Neural cell (in vitro differentiated cells): ENCODE measurements around the gene PCLO. TPM values are rescaled to one million over a fixed set of nuclear protein-coding genes. Genes with fewer than 3 reads are reported as not detected.

Experiments
- H2AFZ ChIP-seq: fragments of 200-600, 300-800 bp; sonication (generic), shearing (Covaris generic); 2 replicates; pipeline ENCODE4 v1.6.0; 2014; ENCODE audit warnings: low read depth, mild to moderate bottlenecking, antibody characterized with exemption, low read length, moderate library complexity
- H3F3A ChIP-seq: fragments of 200-600 bp; shearing (Covaris generic); 2 replicates; pipeline ENCODE4 v1.6.1; 2016; ENCODE audit warnings: mild to moderate bottlenecking, moderate library complexity, mixed read lengths, antibody characterized with exemption, low read length; ENCODE audit not compliant: insufficient read depth, poor library complexity, severe bottlenecking
- H3K27ac ChIP-seq: fragments of 200-600, 300-800 bp; sonication (generic), shearing (Covaris generic); 2 replicates; pipeline ENCODE4 v1.5.1; 2014; ENCODE audit warnings: mild to moderate bottlenecking, low read length, moderate library complexity
- H3K27me3 ChIP-seq: fragments of 300-800, 200-600 bp; sonication (generic), shearing (Covaris generic); 2 replicates; pipeline ENCODE4 v1.6.0; 2014; ENCODE audit warnings: mild to moderate bottlenecking, low read depth, low read length, moderate library complexity; ENCODE audit not compliant: insufficient read depth
- H3K36me3 ChIP-seq: fragments of 300-800, 200-600 bp; sonication (generic), shearing (Covaris generic); 2 replicates; pipeline ENCODE4 v1.5.1; 2014; ENCODE audit warnings: mild to moderate bottlenecking, antibody characterized with exemption, low read length, moderate library complexity; ENCODE audit not compliant: insufficient read depth
- H3K4me2 ChIP-seq: fragments of 300-800, 200-600 bp; sonication (generic), shearing (Covaris generic); 2 replicates; pipeline ENCODE4 v1.6.0; 2014; ENCODE audit warnings: mild to moderate bottlenecking, low read length
- H3K4me3 ChIP-seq: fragments of 300-800, 200-600 bp; sonication (generic), shearing (Covaris generic); 2 replicates; pipeline ENCODE4 v1.5.1; 2014; ENCODE audit warnings: mild to moderate bottlenecking, low read length, moderate library complexity
- H3K79me2 ChIP-seq: fragments of 200-600 bp; shearing (Covaris generic); replicated peaks from 2 replicates; pipeline ENCODE4 v1.6.0; 2014; ENCODE audit warnings: mild to moderate bottlenecking, low read length, moderate library complexity; ENCODE audit not compliant: insufficient read depth
- H3K9ac ChIP-seq: fragments of 300-800, 200-600 bp; sonication (generic), shearing (Covaris generic); 2 replicates; pipeline ENCODE4 v1.6.1; 2016; ENCODE audit warnings: mild to moderate bottlenecking, low read length, mixed read lengths
- H3K9me2 ChIP-seq: fragments of 200-600 bp; shearing (Covaris generic); 2 replicates; pipeline ENCODE4 v1.6.1; 2016; ENCODE audit warnings: mild to moderate bottlenecking, low read length, mixed read lengths; ENCODE audit not compliant: insufficient read depth
- H3K9me3 ChIP-seq: fragments of 200-600, 300-800 bp; sonication (generic), shearing (Covaris generic); 2 replicates; pipeline ENCODE4 v1.6.1; 2016; ENCODE audit warnings: mild to moderate bottlenecking, mixed run types, low read length, moderate library complexity, mixed read lengths
- H4K20me1 ChIP-seq: fragments of 200-600 bp; shearing (Covaris generic); 2 replicates; pipeline ENCODE4 v1.6.1; 2016; ENCODE audit warnings: mild to moderate bottlenecking, mixed run types; ENCODE audit not compliant: insufficient read depth
- EP300 ChIP-seq: fragments of 450-650 bp; conservative IDR thresholded peaks from 2 replicates; pipeline ENCODE4 v1.6.1; 2014; ENCODE audit warnings: antibody characterized with exemption, mild to moderate bottlenecking, moderate library complexity; ENCODE audit not compliant: poor library complexity, severe bottlenecking
- EZH2 ChIP-seq: fragments of 200-600, 300-800 bp; shearing (Covaris generic), sonication (generic); IDR thresholded peaks from 2 replicates; pipeline ENCODE4 v1.6.1; 2014; ENCODE audit warnings: antibody characterized with exemption, low read length, borderline replicate concordance, mild to moderate bottlenecking; ENCODE audit not compliant: insufficient read depth, poor library complexity, severe bottlenecking
- MXI1 ChIP-seq: fragments of 450-650 bp; conservative IDR thresholded peaks from 2 replicates; pipeline ENCODE4 v1.6.1; 2014; ENCODE audit warnings: antibody characterized with exemption, mild to moderate bottlenecking; ENCODE audit not compliant: poor library complexity, severe bottlenecking
- POLR2AphosphoS5 ChIP-seq: IDR thresholded peaks from 2 replicates; pipeline ENCODE4 v1.6.1; 2012
- RAD21 ChIP-seq: fragments of 450-650 bp; conservative IDR thresholded peaks from 2 replicates; pipeline ENCODE4 v1.6.1; 2014; ENCODE audit warnings: antibody characterized with exemption, mild to moderate bottlenecking, moderate library complexity
- SMC3 ChIP-seq: fragments of 450-650 bp; conservative IDR thresholded peaks from 2 replicates; pipeline ENCODE4 v1.6.1; 2014; ENCODE audit warnings: antibody characterized with exemption, mild to moderate bottlenecking, moderate library complexity; ENCODE audit not compliant: poor library complexity
- TAF1 ChIP-seq: IDR thresholded peaks from 2 replicates; pipeline ENCODE4 v1.6.1; 2012; ENCODE audit warnings: low read depth
- polyA plus RNA-seq: library from polyadenylated mRNA; depleted of rRNA; stranded (reverse); fragments of >200 nt; gene quantifications from 2 replicates; pipeline ENCODE4 v1.2.3, GENCODE V29; 2014
- TF ChIP-seq, protein P1 (sequence below): fragments of 450-650 bp; IDR thresholded peaks from 2 replicates; pipeline ENCODE4 v1.5.1; 2014; ENCODE audit warnings: antibody characterized with exemption, mild to moderate bottlenecking, moderate library complexity; ENCODE audit not compliant: poor library complexity, severe bottlenecking
- TF ChIP-seq, protein P2 (sequence below): IDR thresholded peaks from 2 replicates; pipeline ENCODE4 v1.6.1; 2012; ENCODE audit warnings: borderline replicate concordance

PCLO gene
- polyA plus RNA-seq, 1 donor from 2014 or later, result 25.5 TPM

DNA sequence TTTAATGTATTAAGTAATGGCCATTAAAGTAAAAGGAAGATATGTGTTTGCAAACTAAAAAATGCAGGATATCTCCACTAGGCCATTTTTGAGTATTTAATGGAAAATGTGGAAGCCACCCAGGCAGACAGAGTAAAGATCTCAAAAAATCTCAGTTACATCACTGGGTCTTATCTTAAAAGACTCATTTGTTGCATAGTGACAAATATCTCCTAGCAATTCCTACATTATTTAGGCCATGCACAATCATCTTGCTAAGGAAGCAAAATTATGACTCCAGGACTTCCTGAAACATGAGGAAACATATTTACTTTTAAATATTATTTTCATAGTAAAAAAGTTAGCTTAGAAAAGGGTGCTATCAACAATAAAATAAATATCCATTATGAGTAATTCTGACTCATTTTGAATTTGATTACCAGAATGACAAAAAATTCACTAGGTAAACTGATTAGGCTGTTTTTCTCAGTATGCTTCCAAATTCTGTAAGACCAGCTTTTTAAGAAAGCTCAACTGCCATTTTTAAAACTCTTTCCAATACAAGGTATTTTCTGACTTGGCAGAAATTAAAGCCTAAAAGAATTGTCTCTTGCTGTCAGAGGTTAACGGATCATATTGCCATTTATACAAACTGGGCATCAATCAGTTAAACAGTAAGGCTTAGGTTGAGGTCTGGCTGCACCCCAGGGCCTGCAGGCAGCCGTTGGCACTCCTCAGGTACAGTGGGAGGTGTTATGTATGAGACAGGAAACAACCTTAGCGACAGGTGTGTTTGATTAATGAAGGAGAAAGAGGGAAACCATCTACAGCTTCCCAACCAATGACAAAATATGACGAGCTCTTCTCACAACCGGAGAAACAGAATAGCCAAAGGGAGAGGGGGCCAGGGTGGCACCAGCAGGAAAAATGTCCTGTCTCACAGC, 31.8 kb downstream of the PCLO start:
- TF ChIP-seq, protein P1, sequence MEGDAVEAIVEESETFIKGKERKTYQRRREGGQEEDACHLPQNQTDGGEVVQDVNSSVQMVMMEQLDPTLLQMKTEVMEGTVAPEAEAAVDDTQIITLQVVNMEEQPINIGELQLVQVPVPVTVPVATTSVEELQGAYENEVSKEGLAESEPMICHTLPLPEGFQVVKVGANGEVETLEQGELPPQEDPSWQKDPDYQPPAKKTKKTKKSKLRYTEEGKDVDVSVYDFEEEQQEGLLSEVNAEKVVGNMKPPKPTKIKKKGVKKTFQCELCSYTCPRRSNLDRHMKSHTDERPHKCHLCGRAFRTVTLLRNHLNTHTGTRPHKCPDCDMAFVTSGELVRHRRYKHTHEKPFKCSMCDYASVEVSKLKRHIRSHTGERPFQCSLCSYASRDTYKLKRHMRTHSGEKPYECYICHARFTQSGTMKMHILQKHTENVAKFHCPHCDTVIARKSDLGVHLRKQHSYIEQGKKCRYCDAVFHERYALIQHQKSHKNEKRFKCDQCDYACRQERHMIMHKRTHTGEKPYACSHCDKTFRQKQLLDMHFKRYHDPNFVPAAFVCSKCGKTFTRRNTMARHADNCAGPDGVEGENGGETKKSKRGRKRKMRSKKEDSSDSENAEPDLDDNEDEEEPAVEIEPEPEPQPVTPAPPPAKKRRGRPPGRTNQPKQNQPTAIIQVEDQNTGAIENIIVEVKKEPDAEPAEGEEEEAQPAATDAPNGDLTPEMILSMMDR, result no peak
- TF ChIP-seq MXI1, result no peak
- TF ChIP-seq SMC3, result no peak
- TF ChIP-seq, protein P2, sequence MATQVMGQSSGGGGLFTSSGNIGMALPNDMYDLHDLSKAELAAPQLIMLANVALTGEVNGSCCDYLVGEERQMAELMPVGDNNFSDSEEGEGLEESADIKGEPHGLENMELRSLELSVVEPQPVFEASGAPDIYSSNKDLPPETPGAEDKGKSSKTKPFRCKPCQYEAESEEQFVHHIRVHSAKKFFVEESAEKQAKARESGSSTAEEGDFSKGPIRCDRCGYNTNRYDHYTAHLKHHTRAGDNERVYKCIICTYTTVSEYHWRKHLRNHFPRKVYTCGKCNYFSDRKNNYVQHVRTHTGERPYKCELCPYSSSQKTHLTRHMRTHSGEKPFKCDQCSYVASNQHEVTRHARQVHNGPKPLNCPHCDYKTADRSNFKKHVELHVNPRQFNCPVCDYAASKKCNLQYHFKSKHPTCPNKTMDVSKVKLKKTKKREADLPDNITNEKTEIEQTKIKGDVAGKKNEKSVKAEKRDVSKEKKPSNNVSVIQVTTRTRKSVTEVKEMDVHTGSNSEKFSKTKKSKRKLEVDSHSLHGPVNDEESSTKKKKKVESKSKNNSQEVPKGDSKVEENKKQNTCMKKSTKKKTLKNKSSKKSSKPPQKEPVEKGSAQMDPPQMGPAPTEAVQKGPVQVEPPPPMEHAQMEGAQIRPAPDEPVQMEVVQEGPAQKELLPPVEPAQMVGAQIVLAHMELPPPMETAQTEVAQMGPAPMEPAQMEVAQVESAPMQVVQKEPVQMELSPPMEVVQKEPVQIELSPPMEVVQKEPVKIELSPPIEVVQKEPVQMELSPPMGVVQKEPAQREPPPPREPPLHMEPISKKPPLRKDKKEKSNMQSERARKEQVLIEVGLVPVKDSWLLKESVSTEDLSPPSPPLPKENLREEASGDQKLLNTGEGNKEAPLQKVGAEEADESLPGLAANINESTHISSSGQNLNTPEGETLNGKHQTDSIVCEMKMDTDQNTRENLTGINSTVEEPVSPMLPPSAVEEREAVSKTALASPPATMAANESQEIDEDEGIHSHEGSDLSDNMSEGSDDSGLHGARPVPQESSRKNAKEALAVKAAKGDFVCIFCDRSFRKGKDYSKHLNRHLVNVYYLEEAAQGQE, result no peak
- no peak for TF ChIP-seq RAD21
- no peak for TF ChIP-seq EZH2
- TF ChIP-seq TAF1, result no peak
- no peak for TF ChIP-seq POLR2AphosphoS5
- TF ChIP-seq EP300, result no peak
- no peak overlapping the region for H3K9ac ChIP-seq
- no peak overlapping the region for H3K27ac ChIP-seq
- no peak overlapping the region for H3K4me3 ChIP-seq
- no peaks in the 10 kb centered on the region for H3K9me2 ChIP-seq
- H3K4me2 ChIP-seq, result no peak overlapping the region
- H2AFZ ChIP-seq, result no peak overlapping the region
- H3K27me3 ChIP-seq, result no peaks in the 10 kb centered on the region
- H3F3A ChIP-seq, result no peaks in the 10 kb centered on the region
- peaks cover 15% of the 10 kb centered on the region for H3K79me2 ChIP-seq
- H3K9me3 ChIP-seq, result no peaks in the 10 kb centered on the region
- H3K36me3 ChIP-seq, result peaks cover 5% of the 10 kb centered on the region
- no peaks in the 10 kb centered on the region for H4K20me1 ChIP-seq

DNA sequence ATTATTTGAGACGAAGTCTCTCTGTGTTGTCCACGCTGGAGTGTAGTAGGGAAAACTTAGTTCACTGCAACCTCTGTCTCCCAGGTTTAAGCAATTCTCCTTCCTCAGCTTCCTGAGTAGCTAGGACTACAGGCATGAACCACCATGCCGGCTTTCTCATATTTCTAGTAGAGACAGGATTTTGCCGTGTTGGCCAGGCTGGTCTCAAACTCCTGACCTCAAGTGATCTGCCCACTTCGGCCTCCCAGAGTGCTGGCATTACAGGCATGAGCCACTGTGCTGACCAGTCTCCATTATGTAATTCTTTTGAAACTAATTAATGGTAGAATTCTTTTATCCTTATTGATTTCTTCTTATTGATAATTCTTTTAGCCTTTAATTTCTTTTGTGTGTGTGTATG, 32.5 kb downstream of the PCLO start:
- no peaks in the 10 kb centered on the region for H4K20me1 ChIP-seq
- no peaks in the 10 kb centered on the region for H3K27me3 ChIP-seq
- TF ChIP-seq TAF1 (no peak), MXI1 (no peak), SMC3 (no peak), EP300 (no peak), RAD21 (no peak), EZH2 (no peak), POLR2AphosphoS5 (no peak)
- TF ChIP-seq, protein P1, result no peak
- peaks cover 5% of the 10 kb centered on the region for H3K36me3 ChIP-seq
- H3K79me2 ChIP-seq, result peaks cover 15% of the 10 kb centered on the region
- H3K27ac ChIP-seq, result no peak overlapping the region
- no peaks in the 10 kb centered on the region for H3F3A ChIP-seq
- no peaks in the 10 kb centered on the region for H3K9me3 ChIP-seq
- no peak overlapping the region for H3K9ac ChIP-seq
- H3K4me2 ChIP-seq, result no peak overlapping the region
- H2AFZ ChIP-seq, result no peak overlapping the region
- H3K9me2 ChIP-seq, result no peaks in the 10 kb centered on the region
- no peak overlapping the region for H3K4me3 ChIP-seq
